Measurements from ENCODE around the gene UNC5C.

DNA sequence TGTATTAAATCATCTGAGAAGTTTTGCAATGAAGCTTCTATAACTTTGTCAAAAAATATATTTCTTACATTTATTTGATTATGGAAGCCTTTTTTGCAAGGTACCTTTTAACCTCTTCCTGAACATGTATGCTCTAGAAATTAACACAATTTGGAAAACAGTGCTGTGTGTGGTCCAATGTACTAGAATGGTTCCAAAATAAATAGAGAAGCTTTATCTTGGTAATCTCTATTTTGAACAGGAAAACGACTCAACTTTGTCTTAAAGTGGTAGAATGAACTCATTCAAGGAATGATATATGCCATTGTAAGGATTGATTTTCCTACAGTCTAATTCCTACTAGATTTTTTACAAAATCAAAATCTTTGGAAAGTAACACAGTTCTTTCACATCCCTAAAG lies 248.5 kb downstream of the UNC5C start:
- TF ChIP-seq POLR2A (IDR thresholded peaks at IDR 0.05) (no peak), POLR2AphosphoS5 (IDR thresholded peaks at IDR 0.05) (no peak)
- TF ChIP-seq, protein P1, sequence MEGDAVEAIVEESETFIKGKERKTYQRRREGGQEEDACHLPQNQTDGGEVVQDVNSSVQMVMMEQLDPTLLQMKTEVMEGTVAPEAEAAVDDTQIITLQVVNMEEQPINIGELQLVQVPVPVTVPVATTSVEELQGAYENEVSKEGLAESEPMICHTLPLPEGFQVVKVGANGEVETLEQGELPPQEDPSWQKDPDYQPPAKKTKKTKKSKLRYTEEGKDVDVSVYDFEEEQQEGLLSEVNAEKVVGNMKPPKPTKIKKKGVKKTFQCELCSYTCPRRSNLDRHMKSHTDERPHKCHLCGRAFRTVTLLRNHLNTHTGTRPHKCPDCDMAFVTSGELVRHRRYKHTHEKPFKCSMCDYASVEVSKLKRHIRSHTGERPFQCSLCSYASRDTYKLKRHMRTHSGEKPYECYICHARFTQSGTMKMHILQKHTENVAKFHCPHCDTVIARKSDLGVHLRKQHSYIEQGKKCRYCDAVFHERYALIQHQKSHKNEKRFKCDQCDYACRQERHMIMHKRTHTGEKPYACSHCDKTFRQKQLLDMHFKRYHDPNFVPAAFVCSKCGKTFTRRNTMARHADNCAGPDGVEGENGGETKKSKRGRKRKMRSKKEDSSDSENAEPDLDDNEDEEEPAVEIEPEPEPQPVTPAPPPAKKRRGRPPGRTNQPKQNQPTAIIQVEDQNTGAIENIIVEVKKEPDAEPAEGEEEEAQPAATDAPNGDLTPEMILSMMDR (IDR thresholded peaks at IDR 0.05), result no peak
